GM18508 (cell line): Measurements from ENCODE around the gene CAPZA1.

Source experiments
- ATAC-seq: cut with Tn5 transposase; IDR thresholded peaks from one replicate; pipeline ENCODE4 v1.9.1; 2021; ENCODE audit warnings: moderate number of reproducible peaks; ENCODE audit not compliant: insufficient read depth, unreplicated experiment

Gene CAPZA1

DNA sequence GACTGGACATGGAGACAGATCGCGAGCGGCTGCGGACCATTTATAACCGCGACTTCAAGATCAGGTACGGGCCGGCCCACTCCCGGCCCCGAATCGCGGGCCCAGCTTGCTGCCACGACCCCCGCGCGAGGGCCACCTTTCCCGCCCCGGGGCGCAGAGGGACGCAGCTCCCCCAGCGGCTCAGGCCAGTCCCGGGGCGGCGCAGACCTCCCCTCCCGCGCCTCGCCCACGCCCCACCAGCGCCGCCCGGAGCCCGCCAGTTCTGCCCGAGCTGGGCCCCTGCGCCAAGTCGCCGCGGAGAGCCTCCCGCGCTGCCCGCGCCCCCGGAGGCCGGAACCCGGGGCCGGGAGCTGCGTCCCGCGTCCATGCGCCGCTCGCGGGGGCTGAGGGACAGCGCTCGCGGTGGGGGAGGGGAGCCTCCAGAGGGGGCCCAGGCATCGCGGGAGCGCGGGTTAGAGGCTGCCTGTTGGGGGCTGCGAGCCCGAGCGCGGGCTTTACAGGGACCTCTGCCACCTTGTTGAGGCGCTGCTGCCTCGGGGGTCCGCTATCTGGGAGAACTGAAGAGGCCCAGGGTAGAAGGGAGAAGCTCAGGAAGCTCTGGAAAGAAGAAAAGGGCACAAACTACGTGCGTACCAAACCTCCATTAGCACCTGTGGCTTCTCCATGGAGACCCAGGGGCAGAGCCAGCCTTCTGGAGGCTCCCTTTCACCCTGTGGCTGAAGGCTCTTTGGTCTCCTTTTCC is 55.5 kb downstream of the CAPZA1 start:
- no peak for ATAC-seq

DNA sequence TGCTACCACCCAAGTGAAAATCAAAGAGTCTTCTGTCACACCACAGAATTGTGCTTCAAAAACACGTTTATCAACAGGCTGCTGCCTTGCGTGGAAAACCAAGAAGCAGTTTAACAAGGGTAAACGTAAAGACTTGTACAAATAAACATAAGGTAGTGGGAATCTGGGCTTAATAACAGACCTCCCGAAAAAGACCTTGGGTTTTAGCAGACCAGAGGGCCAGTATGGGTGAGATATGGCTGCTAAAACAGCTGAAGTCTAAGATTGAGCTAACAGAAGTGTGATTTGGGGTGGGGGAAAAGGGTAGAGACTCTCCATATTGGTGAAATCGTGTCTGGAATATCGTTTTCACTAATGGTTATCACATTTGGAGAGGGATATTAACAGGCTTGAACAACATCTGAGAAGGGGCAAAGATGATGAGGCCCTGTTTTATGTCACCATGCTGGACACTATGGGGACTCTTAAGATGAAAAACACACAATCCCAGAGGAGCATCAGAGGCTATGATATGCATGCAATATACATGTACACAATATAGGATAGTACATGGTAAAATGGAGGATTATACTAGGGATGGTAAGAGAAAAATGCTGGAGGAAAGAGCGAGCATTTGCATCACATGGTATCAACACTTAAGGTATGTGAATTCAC is 56.2 kb downstream of the CAPZA1 start:
- ATAC-seq = no peak

DNA sequence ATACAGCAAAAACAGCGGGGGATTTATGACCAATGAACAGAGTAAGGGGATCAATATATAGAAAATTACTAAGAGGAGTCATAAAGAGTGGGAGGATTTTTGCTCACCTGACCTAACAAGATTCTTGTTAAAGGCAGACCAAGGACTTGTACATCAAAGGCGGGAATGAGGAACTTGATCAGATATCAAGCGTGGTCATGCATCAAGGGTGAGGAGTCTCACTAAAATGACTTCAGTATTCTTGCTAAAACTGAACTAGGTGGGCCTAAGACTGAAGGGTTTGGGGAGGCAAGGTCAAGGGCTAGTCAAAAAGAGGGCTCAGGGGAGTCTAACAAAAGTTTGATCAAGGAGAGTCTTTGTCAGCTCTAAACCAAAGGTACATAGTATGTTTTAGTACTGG is 56.9 kb downstream of the CAPZA1 start:
- no peak for ATAC-seq

DNA sequence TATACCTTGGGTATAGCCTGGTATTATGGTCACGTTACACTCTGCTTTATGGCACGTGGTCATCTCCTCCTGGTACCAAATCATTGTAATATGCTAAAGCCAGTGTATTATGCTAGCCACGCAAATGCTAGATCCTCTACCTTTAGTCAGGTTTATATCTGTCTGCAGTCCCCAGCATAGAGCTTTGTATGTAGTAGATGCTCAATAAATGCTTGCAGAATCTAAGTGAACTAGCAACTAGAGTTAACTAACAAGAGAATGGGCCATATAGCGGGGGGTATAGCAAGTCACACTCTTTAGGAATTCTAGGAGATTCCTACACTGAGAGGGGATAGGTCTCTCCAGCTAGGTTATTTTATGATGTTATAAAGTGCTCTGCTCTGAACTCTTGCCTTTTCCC is 57.9 kb downstream of the CAPZA1 start:
- no peak for ATAC-seq

DNA sequence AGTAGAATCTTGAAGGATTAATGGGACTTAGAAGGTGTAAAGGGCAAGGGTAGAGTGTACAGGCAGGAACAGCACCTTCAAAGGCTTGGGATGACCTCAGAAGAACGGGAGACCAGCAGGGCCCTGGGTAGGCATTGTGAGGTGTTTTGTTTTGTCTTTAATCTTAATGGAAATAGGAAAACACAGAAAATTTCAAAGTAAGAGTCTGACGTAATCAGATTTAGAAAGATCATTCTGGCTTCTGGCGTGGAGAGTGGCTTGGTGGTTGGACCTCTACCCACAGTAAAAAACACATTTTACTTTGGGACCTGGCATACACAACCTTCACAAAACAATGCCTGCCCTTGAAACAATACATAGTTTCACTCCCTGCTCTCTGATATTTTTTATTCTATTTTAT is 59.0 kb downstream of the CAPZA1 start:
- ATAC-seq = no peak

DNA sequence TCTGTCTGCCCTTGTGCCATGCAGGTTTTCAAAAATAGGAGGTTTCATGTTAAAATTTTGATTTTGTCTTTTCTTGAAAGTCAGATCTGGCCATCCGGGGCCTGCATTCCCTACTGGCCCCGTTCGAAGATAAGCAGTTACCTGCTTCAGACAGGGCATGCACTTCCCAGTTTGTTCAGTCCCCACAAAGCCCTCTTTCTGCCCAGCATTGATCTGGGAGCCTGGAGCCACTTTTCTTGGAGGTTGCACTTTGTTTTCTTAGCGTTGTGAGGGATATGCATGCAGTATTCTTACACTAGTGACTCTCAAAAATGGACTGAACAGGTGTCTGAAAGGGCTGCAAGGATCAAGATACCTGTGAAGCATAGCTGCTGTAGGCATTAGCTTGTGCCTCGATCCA is 66.3 kb downstream of the CAPZA1 start:
- no peak for ATAC-seq

DNA sequence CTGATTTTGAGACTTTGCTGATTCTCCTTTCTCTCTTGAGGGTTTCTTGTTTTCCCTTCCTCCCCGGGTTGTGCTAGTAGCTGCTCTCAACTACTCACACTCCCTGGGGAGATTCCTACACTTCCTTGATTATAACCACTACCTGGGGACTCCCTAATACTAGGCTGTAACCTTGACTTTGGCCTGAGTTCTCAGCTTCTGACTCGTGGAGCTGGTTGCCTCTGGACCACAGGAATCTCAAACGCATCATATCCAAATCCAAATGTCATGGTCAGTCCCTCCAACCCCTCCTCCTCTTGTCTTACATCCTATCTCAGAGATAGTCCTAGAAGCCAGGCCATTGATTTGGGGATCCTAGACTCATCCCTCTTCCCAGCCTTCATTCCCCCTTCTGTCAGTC is 66.8 kb downstream of the CAPZA1 start:
- no peak for ATAC-seq

GRCh38 chr1:112686835-112687234 is 67.2 kb downstream of the CAPZA1 start:
- no peak for ATAC-seq

DNA sequence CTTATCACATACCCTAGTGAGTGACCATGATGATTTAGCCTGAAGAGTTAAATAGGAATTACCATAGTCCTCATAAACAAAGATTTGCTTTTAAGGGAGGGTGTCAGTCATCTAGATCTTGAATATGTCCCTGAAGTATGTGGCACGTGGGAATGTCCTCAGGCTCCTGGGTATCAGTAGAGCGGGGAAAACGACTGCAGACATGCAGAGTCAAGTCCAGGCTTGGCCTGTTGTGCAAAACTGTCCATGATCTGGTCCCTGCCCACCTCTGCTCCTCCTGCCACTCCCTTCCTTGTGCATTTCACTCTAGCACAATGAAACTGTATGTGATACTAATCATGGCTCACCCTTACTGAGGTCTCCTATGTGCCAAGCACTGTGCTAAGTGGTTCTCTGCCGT is 67.7 kb downstream of the CAPZA1 start:
- ATAC-seq = no peak

DNA sequence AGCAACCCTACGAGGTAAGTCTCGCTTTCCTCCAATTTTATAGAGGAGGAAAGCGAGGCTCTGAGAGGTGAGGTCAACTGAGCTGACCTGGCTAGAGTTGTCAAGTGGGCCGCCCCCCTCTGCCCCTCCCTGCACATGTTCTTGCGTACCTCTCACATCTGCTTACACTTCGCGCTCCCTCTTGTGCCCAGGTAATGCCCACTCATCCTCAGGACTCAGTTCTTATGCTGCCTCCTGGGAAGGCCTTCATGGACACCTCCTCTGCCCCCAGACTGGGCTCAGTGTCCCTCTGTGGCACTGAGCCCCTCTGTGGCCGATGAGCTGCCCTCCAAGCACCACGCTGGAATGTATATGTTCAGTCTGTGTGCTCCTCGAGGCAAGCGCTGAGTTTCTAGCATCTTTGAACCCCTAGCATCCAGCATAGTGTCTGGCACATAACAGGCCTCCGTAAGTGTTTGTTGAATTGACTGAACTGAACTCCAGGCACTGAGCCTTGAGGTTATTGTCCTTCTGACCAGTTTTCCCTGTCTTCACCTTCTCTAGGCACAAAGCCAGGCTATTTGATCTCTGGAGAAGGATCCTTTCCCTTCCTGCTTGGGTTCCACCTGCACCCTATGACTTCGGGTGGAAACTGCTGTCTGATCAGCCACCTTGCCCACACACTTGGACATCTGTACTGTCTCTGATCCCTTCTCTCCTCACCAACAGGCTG is 68.3 kb downstream of the CAPZA1 start:
- ATAC-seq = no peak

GRCh38 chr1:112688781-112689193 is 69.2 kb downstream of the CAPZA1 start:
- ATAC-seq = no peak

GRCh38 chr1:112689196-112689841 is 69.7 kb downstream of the CAPZA1 start:
- no peak for ATAC-seq

- ATAC-seq = no peak
These were observed 70.2 kb downstream of the CAPZA1 start for GRCh38 chr1:112689842-112690237.

- ATAC-seq = no peak
These were observed 73.0 kb downstream of the CAPZA1 start for GRCh38 chr1:112692681-112693080.

GRCh38 chr1:112693821-112694220 is 74.2 kb downstream of the CAPZA1 start:
- ATAC-seq = no peak

GRCh38 chr1:112694363-112694929 is 74.8 kb downstream of the CAPZA1 start:
- ATAC-seq = no peak

GRCh38 chr1:112695276-112695675 is 75.6 kb downstream of the CAPZA1 start:
- ATAC-seq = no peak

DNA sequence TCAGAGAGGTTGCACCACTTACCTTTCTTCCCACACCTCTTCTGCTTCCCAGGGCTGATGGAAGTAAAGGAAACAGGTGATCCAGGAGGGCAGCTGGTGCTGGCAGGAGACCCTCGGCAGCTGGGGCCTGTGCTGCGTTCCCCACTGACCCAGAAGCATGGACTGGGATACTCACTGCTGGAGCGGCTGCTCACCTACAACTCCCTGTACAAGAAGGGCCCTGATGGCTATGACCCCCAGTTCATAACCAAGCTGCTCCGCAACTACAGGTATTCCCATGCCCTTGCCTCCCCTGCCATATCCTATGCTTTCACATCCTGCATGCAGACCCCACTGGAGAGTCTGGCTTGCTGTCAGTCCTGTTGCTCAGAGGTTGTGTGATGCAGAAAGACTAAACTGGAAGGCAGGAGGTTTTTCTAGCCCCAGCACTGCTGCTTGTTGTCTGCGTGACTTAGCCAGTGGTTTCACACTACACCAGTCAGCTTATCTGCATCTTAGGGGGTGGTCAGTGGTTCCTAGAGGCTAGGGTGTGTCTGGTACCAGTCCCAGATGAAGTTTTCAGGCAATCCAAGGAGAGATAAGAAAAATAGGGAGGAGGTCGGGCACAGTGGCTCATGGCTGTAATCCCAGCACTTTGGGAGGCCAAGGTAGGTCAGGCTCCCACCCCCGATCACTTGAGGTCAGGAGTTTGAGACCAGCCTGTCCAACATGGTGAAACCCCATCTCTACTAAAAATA is 77.1 kb downstream of the CAPZA1 start:
- ATAC-seq = no peak

- no peak for ATAC-seq
These were observed 78.2 kb downstream of the CAPZA1 start for GRCh38 chr1:112697781-112698201.
